ENCODE data around the gene PLXNB1. TPM values are rescaled to one million over a fixed set of nuclear protein-coding genes. Genes with fewer than 3 reads are reported as not detected.
"Not testable (repeated sequence)": the region's sequence is repeated elsewhere in the genome, so short reads cannot be mapped to it uniquely, and the experiment has no call there.

The PLXNB1 gene
- 4.7 and 14.2 TPM in 2 replicates for total RNA-seq (2014; rRNA removed; shearing (Covaris generic))

GRCh38 chr3:48429960-48430707 lies at the start of gene PLXNB1:
Gene PLXNB1 (minus strand): TSS chr3:48430086. CDS start chr3:48424611, 5,475 bp downstream.
- DNase-seq (ENCODE audit: low read depth), result peak; percentile 26

DNA sequence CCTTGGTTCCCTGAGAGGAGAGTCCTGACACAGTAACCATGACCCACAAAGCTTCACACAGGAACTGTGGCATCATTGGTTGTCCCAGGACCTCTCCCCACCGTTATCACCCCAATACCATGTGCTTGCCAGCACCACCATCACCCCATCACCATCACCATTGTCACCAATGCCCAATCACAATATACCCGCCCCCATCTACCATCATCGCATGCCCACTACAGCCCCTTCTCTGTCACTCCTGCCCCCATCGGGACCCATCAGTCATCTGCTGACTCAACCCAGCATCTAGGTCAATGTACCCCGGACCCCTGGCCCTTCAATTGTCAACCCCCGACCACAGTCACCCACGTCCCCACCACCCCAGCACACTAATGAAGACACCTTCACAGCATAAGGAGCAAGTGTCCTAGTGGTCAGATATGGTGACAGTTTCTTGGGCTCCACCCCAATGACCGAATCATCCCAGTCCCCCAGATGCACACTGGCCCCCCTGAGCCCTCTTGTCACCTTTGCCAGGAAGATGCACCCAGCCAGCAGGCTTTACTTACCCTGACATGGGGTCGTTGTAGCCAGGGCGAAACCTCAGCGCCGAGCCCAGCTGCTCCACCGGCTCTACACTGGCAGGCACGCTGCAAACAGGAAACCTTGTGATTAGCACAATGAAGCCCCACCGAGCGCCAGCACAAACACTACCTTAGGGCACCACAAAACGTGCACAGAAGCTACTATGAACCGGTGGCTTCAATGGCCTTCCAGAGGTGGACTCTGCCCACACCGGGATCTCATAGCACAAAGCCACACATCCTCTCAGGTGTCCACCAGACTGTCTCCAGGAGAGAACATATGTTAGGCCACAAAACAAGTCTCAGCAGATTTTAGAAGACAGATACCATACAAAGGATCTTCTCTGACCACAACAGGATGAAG lies 49.0 kb upstream of the PLXNB1 start:
- no peak for DNase-seq (ENCODE audit: low read depth)

DNA sequence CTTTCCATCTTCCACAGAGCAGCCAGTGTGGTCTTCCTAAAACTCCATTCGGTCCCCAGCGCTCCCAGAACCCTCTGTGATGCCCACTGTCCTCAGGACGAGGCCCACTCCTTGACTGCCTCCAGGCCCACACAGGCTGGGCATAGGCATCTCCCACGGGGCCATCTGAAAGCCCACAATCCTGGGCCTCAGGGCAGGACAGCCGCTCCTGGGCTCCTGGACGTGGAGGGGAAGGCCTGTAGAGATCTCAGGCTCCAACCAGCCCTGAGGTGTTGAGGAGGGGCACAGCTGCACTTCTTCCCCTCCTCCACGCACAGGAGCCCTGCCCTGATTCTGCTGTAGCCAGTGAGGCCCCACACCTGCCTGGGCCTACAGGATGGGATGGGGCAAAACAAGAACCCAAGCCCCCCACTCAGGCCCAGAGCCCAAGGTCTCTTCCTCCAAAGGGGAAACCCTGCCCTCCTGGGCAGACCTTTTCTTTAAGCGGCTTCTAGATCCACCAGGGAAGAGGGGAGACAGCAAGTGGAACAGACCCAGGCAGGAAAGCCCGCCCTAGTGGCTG lies 48.2 kb upstream of the PLXNB1 start:
- DNase-seq (ENCODE audit: low read depth), result no peak

- DNase-seq (ENCODE audit: low read depth), result no peak
Measured at GRCh38 chr3:48476426-48477053, 46.7 kb upstream of the PLXNB1 start.

GRCh38 chr3:48475188-48475587 lies 45.3 kb upstream of the PLXNB1 start:
- DNase-seq (ENCODE audit: low read depth), result no peak

DNA sequence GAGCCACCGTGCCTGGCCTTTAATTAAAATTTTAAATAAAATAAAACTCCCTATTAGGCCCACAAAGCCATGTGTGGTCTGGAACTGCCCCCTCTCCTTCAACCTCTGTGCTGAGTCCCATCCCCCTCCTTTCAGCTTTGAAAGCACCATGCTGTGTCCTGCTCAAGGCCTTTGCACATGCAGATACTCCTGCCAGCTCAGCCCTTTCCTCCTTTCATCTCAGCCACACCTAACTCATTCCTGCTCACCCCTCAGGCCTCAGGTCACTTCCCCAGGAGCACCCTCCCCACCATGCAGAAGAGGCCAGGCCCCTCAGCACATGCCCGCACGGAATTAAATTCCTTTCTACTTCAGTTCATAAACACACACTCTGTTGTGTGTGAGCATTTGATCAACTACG lies 44.7 kb upstream of the PLXNB1 start:
- no peak for DNase-seq (ENCODE audit: low read depth)

DNA sequence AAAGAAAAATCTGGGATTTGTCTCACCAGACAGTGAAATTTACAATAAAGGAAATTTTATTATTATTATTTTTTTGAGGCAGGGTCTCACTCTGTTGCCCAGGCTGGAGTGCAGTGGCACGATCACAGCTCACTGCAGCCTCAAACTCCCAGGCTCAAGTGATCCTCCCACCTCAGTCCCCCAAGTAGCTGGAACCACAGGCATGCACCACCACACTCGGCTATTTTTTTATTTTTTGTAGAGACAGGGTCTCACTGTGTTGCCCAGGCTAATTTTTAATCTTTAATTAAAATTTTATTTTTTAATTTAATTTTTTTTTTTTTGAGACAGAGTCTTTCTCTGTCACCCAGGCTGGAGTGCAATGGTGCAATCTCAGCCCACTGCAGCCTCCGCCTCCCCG lies 44.1 kb upstream of the PLXNB1 start:
- DNase-seq (ENCODE audit: low read depth), result not testable (repeated sequence)

GRCh38 chr3:48473617-48473952 lies 43.7 kb upstream of the PLXNB1 start:
- DNase-seq (ENCODE audit: low read depth), result no peak

- peak; percentile 95 for DNase-seq (ENCODE audit: low read depth)
Measured at GRCh38 chr3:48472923-48473616, 43.2 kb upstream of the PLXNB1 start.

GRCh38 chr3:48472673-48472922 lies 42.7 kb upstream of the PLXNB1 start:
- DNase-seq (ENCODE audit: low read depth), result no peak

DNA sequence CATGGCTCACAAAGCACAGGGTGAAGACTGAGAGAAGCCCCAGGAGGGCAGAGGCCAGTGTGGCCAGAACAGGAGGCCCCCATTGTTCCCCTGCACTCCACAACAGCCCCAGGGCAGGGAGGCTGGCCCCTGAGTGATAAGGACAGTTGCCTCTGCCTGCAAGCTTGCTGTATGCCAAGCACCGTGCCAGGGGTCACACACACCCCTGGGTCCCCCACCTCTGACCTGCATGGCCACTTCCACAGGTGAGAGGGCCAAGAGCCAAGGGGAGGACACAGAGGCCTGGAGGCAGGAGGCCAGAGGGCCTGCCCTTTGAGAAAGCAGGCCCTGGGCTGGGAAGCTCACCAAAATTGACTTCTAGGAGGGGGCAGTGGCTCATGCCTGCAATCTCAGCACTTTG lies 40.4 kb upstream of the PLXNB1 start:
- no peak for DNase-seq (ENCODE audit: low read depth)

GRCh38 chr3:48469046-48469915 lies 39.4 kb upstream of the PLXNB1 start:
- DNase-seq (ENCODE audit: low read depth), result no peak

- no peak for DNase-seq (ENCODE audit: low read depth)
Measured at GRCh38 chr3:48468329-48468731, 38.4 kb upstream of the PLXNB1 start.

GRCh38 chr3:48467473-48468267 lies 37.8 kb upstream of the PLXNB1 start:
- no peak for DNase-seq (ENCODE audit: low read depth)

- DNase-seq (ENCODE audit: low read depth), result no peak
Measured at GRCh38 chr3:48467110-48467454, 37.2 kb upstream of the PLXNB1 start.

DNA sequence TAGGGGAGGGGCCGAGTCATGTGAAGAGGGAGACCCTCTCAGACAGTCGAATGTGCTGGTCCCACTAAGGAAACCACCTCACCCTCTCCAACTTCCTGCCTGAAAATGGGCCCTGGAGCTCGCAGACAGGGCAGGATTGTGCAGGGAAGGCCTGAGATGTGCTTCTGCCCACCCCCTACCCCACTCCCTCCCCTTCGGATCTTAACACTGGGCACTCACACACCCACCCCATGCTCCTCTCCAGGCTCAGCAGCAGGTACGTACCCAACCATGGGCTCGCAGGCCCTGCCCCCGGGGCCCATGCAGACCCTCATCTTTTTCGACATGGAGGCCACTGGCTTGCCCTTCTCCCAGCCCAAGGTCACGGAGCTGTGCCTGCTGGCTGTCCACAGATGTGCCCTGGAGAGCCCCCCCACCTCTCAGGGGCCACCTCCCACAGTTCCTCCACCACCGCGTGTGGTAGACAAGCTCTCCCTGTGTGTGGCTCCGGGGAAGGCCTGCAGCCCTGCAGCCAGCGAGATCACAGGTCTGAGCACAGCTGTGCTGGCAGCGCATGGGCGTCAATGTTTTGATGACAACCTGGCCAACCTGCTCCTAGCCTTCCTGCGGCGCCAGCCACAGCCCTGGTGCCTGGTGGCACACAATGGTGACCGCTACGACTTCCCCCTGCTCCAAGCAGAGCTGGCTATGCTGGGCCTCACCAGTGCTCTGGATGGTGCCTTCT lies 36.7 kb upstream of the PLXNB1 start:
- DNase-seq (ENCODE audit: low read depth), result peak; percentile 34

GRCh38 chr3:48465531-48466378 lies 35.9 kb upstream of the PLXNB1 start:
- DNase-seq (ENCODE audit: low read depth), result peak; percentile 100

DNA sequence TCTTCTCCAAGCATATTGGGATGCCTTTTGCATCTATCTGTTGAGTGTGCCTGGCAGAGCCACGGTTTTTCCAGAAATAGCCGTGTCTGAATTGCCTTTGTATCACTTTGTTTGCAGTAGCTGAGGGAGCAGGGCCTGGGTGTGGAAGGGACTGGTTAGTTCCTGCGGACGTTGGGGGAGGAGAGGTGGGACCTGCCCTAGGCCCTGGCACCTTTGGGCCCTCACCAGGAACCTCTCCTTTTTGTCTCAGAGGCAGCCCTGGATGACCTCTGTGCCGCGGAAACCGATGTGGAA lies 35.3 kb upstream of the PLXNB1 start:
- no peak for DNase-seq (ENCODE audit: low read depth)

Data from RPMI7951 (cell line).